ENCODE data around the gene GRM7.

- TF ChIP-seq CTCF (IDR thresholded peaks at IDR 0.05; ENCODE audit: poor library complexity, severe bottlenecking) (no peak), MXI1 (conservative IDR thresholded peaks at IDR 0.05; ENCODE audit: poor library complexity, severe bottlenecking) (no peak), EP300 (conservative IDR thresholded peaks at IDR 0.05; ENCODE audit: poor library complexity, severe bottlenecking) (no peak), REST (IDR thresholded peaks at IDR 0.05; ENCODE audit: borderline replicate concordance) (no peak), EZH2 (IDR thresholded peaks at IDR 0.05; ENCODE audit: borderline replicate concordance, insufficient read depth, low read length, poor library complexity, severe bottlenecking) (no peak), POLR2AphosphoS5 (IDR thresholded peaks at IDR 0.05) (no peak), RAD21 (conservative IDR thresholded peaks at IDR 0.05) (no peak), SMC3 (conservative IDR thresholded peaks at IDR 0.05; ENCODE audit: poor library complexity) (no peak)
Observed at GRCh38 chr3:7607083-7607482, 746.2 kb downstream of the GRM7 start.
